ENCODE data around the gene ATXN1.

The ATXN1 gene

GRCh38 chr6:16687045-16687444 is 74.2 kb downstream of the ATXN1 start:
- Histone ChIP-seq H3K4me3 (ENCODE audit: insufficient read depth in 1 of 2, low read depth in 1 of 2, low read length in 2 of 2) (no peak overlapping the region), H3K9ac (ENCODE audit: low read length) (peak overlapping the region; percentile 3), H3K36me3 (ENCODE audit: control insufficient read depth in 1 of 2, insufficient read depth in 2 of 2, low read depth in 1 of 2, low read length in 2 of 2) (no peaks in the 10 kb centered on the region), H2AFZ (ENCODE audit: low read depth, low read length) (no peak overlapping the region), H4K91ac (ENCODE audit: low read length) (no peak overlapping the region), H2BK15ac (ENCODE audit: low read depth, poor library complexity, severe bottlenecking) (no peak overlapping the region), H3K4ac (ENCODE audit: low read depth in 1 of 2, low read length in 2 of 2) (no peak overlapping the region), H3K4me1 (ENCODE audit: control insufficient read depth, insufficient read depth, low read depth, low read length) (peaks cover 8% of the 10 kb centered on the region), H4K8ac (ENCODE audit: low read length) (no peak overlapping the region), H2BK12ac (ENCODE audit: low read length in 2 of 2) (no peak overlapping the region), H2AK5ac (ENCODE audit: low read length, severe bottlenecking) (no peak overlapping the region), H3K23ac (ENCODE audit: low read length in 2 of 2) (no peak overlapping the region), H2BK120ac (ENCODE audit: low read depth, low read length) (no peak overlapping the region), H2BK5ac (ENCODE audit: low read depth, low read length, poor library complexity, severe bottlenecking) (no peak overlapping the region), H3K79me1 (replicated peaks; ENCODE audit: low read length, poor library complexity, severe bottlenecking) (peaks cover 7% of the 10 kb centered on the region), H3K14ac (ENCODE audit: low read length in 2 of 2) (no peak overlapping the region), H3K27ac (ENCODE audit: low read length, poor library complexity, severe bottlenecking) (no peak overlapping the region), H3K27me3 (ENCODE audit: control insufficient read depth in 1 of 2, insufficient read depth in 1 of 2, low read length in 2 of 2) (no peaks in the 10 kb centered on the region), H3K9me3 (ENCODE audit: control insufficient read depth, low read length) (no peaks in the 10 kb centered on the region), H3K18ac (ENCODE audit: low read depth in 1 of 2, low read length in 2 of 2) (no peak overlapping the region), H3K4me2 (ENCODE audit: low read length, poor library complexity, severe bottlenecking) (no peak overlapping the region)
- 100% methylated on average over 1 of the region's 3 CpGs for WGBS
- no peak for DNase-seq

GRCh38 chr6:16684896-16685554 is 76.2 kb downstream of the ATXN1 start:
- WGBS, result 100% methylated on average over 2 of the region's 7 CpGs
- Histone ChIP-seq H3K27me3 (ENCODE audit: control insufficient read depth in 1 of 2, insufficient read depth in 1 of 2, low read length in 2 of 2) (no peaks in the 10 kb centered on the region), H4K91ac (ENCODE audit: low read length) (no peak overlapping the region), H3K27ac (ENCODE audit: low read length, poor library complexity, severe bottlenecking) (peak overlapping the region; percentile 11), H3K18ac (ENCODE audit: low read depth in 1 of 2, low read length in 2 of 2) (peak overlapping the region in 1 of 2 experiments; percentile 4), H3K23ac (ENCODE audit: low read length in 2 of 2) (no peak overlapping the region), H3K4me2 (ENCODE audit: low read length, poor library complexity, severe bottlenecking) (peak overlapping the region; percentile 39), H2BK5ac (ENCODE audit: low read depth, low read length, poor library complexity, severe bottlenecking) (no peak overlapping the region), H2BK120ac (ENCODE audit: low read depth, low read length) (no peak overlapping the region), H3K9ac (ENCODE audit: low read length) (peak overlapping the region; percentile 57), H3K4me1 (ENCODE audit: control insufficient read depth, insufficient read depth, low read depth, low read length) (peaks cover 10% of the 10 kb centered on the region), H2AFZ (ENCODE audit: low read depth, low read length) (no peak overlapping the region), H2BK12ac (ENCODE audit: low read length in 2 of 2) (no peak overlapping the region), H3K36me3 (ENCODE audit: control insufficient read depth in 1 of 2, insufficient read depth in 2 of 2, low read depth in 1 of 2, low read length in 2 of 2) (no peaks in the 10 kb centered on the region), H3K14ac (ENCODE audit: low read length in 2 of 2) (no peak overlapping the region), H3K9me3 (ENCODE audit: control insufficient read depth, low read length) (no peaks in the 10 kb centered on the region), H3K79me1 (replicated peaks; ENCODE audit: low read length, poor library complexity, severe bottlenecking) (peaks cover 8% of the 10 kb centered on the region), H2AK5ac (ENCODE audit: low read length, severe bottlenecking) (no peak overlapping the region), H4K8ac (ENCODE audit: low read length) (no peak overlapping the region), H2BK15ac (ENCODE audit: low read depth, poor library complexity, severe bottlenecking) (no peak overlapping the region), H3K4me3 (ENCODE audit: insufficient read depth in 1 of 2, low read depth in 1 of 2, low read length in 2 of 2) (no peak overlapping the region), H3K4ac (ENCODE audit: low read depth in 1 of 2, low read length in 2 of 2) (no peak overlapping the region)
- DNase-seq, result peak; percentile 65

- 80% methylated on average over 4 of the region's 5 CpGs for WGBS
- no peaks in the 10 kb centered on the region for H3K9me3 ChIP-seq (ENCODE audit: control insufficient read depth, low read length)
Observed at GRCh38 chr6:16684195-16684689, 77.0 kb downstream of the ATXN1 start.

GRCh38 chr6:16683641-16684194 is 77.5 kb downstream of the ATXN1 start:
- H3K18ac ChIP-seq (ENCODE audit: low read depth in 1 of 2, low read length in 2 of 2), result peak overlapping the region in 1 of 2 experiments; percentile 46
- H2AFZ ChIP-seq (ENCODE audit: low read depth, low read length), result no peak overlapping the region
- peaks cover 10% of the 10 kb centered on the region for H3K79me1 ChIP-seq (replicated peaks; ENCODE audit: low read length, poor library complexity, severe bottlenecking)
- H2AK5ac ChIP-seq (ENCODE audit: low read length, severe bottlenecking), result peak overlapping the region; percentile 41
- peak; percentile 76 for DNase-seq
- peak overlapping the region in 1 of 2 experiments; percentile 2 for H2BK12ac ChIP-seq (ENCODE audit: low read length in 2 of 2)
- H4K91ac ChIP-seq (ENCODE audit: low read length), result no peak overlapping the region
- H3K9me3 ChIP-seq (ENCODE audit: control insufficient read depth, low read length), result no peaks in the 10 kb centered on the region
- H3K4me2 ChIP-seq (ENCODE audit: low read length, poor library complexity, severe bottlenecking), result no peak overlapping the region
- H3K4me1 ChIP-seq (ENCODE audit: control insufficient read depth, insufficient read depth, low read depth, low read length), result peaks cover 8% of the 10 kb centered on the region
- no peak overlapping the region for H3K23ac ChIP-seq (ENCODE audit: low read length in 2 of 2)
- WGBS, result 50% methylated on average over 4 of the region's 4 CpGs
- H2BK120ac ChIP-seq (ENCODE audit: low read depth, low read length), result no peak overlapping the region
- no peak overlapping the region for H4K8ac ChIP-seq (ENCODE audit: low read length)
- H3K4ac ChIP-seq (ENCODE audit: low read depth in 1 of 2, low read length in 2 of 2), result no peak overlapping the region
- H2BK15ac ChIP-seq (ENCODE audit: low read depth, poor library complexity, severe bottlenecking), result no peak overlapping the region
- peak overlapping the region in 1 of 2 experiments; percentile 31 for H3K4me3 ChIP-seq (ENCODE audit: insufficient read depth in 1 of 2, low read depth in 1 of 2, low read length in 2 of 2)
- no peak overlapping the region for H3K14ac ChIP-seq (ENCODE audit: low read length in 2 of 2)
- H2BK5ac ChIP-seq (ENCODE audit: low read depth, low read length, poor library complexity, severe bottlenecking), result no peak overlapping the region
- H3K27ac ChIP-seq (ENCODE audit: low read length, poor library complexity, severe bottlenecking), result peak overlapping the region; percentile 5
- H3K9ac ChIP-seq (ENCODE audit: low read length), result peak overlapping the region; percentile 20
- no peaks in the 10 kb centered on the region for H3K27me3 ChIP-seq (ENCODE audit: control insufficient read depth in 1 of 2, insufficient read depth in 1 of 2, low read length in 2 of 2)
- H3K36me3 ChIP-seq (ENCODE audit: control insufficient read depth in 1 of 2, insufficient read depth in 2 of 2, low read depth in 1 of 2, low read length in 2 of 2), result no peaks in the 10 kb centered on the region

More at GRCh38 chr6:16684195-16684689, 77.0 kb downstream of the ATXN1 start:
- H3K36me3 ChIP-seq (ENCODE audit: control insufficient read depth in 1 of 2, insufficient read depth in 2 of 2, low read depth in 1 of 2, low read length in 2 of 2), result no peaks in the 10 kb centered on the region
- H3K27me3 ChIP-seq (ENCODE audit: control insufficient read depth in 1 of 2, insufficient read depth in 1 of 2, low read length in 2 of 2), result no peaks in the 10 kb centered on the region
- H3K4me2 ChIP-seq (ENCODE audit: low read length, poor library complexity, severe bottlenecking), result no peak overlapping the region
- H3K4ac ChIP-seq (ENCODE audit: low read depth in 1 of 2, low read length in 2 of 2), result peak overlapping the region in 1 of 2 experiments; percentile 20
- H2AFZ ChIP-seq (ENCODE audit: low read depth, low read length), result no peak overlapping the region
- peak overlapping the region; percentile 20 for H3K9ac ChIP-seq (ENCODE audit: low read length)
- peak overlapping the region; percentile 25 for H2AK5ac ChIP-seq (ENCODE audit: low read length, severe bottlenecking)
- H2BK15ac ChIP-seq (ENCODE audit: low read depth, poor library complexity, severe bottlenecking), result no peak overlapping the region
- H3K79me1 ChIP-seq (replicated peaks; ENCODE audit: low read length, poor library complexity, severe bottlenecking), result peaks cover 10% of the 10 kb centered on the region
- no peak overlapping the region for H3K23ac ChIP-seq (ENCODE audit: low read length in 2 of 2)
- no peak overlapping the region for H2BK120ac ChIP-seq (ENCODE audit: low read depth, low read length)
- H3K14ac ChIP-seq (ENCODE audit: low read length in 2 of 2), result no peak overlapping the region
- H3K18ac ChIP-seq (ENCODE audit: low read depth in 1 of 2, low read length in 2 of 2), result peak overlapping the region in 1 of 2 experiments; percentile 58
- H2BK12ac ChIP-seq (ENCODE audit: low read length in 2 of 2), result no peak overlapping the region
- H3K4me1 ChIP-seq (ENCODE audit: control insufficient read depth, insufficient read depth, low read depth, low read length), result peaks cover 9% of the 10 kb centered on the region
- DNase-seq, result peak; percentile 54
- H4K91ac ChIP-seq (ENCODE audit: low read length), result no peak overlapping the region
- no peak overlapping the region for H3K27ac ChIP-seq (ENCODE audit: low read length, poor library complexity, severe bottlenecking)
- H3K4me3 ChIP-seq (ENCODE audit: insufficient read depth in 1 of 2, low read depth in 1 of 2, low read length in 2 of 2), result peak overlapping the region in 1 of 2 experiments; percentile 6
- no peak overlapping the region for H2BK5ac ChIP-seq (ENCODE audit: low read depth, low read length, poor library complexity, severe bottlenecking)
- H4K8ac ChIP-seq (ENCODE audit: low read length), result no peak overlapping the region
